A673 (cell line): ENCODE data around the gene CDH4. TPM values are rescaled to one million over a fixed set of nuclear protein-coding genes. Genes with fewer than 3 reads are reported as not detected.

Source experiments
- BruUV-seq: library from RNA; stranded (reverse); fragments of 400-500 nt; replicated peaks from 2 replicates; lab custom pipeline; 2021; lab: Mats Ljungman, UMichigan
- CTCF ChIA-PET: fragments of 300-600 bp; sonication (Branson Sonifier 250); formaldehyde crosslinking; loops from one replicate; lab custom pipeline; 2022; ENCODE audit warnings: antibody characterized with exemption; lab: Charles Lee
- POLR2A ChIA-PET: fragments of 300-600 bp; sonication (Branson Sonifier 250); formaldehyde crosslinking; loops from one replicate; lab custom pipeline; 2022; ENCODE audit warnings: antibody characterized with exemption; ENCODE audit not compliant: low non-redundant PET; lab: Charles Lee
- DNase-seq: peaks from one replicate; pipeline ENCODE4 v3.0.0-alpha.2; 2015; ENCODE audit warnings: low spot score
- H3K27ac ChIP-seq: fragments of 200-600 bp; sonication (generic); 2 replicates; pipeline ENCODE4 v1.5.1; 2016; ENCODE audit warnings: mixed run types, low read depth, mild to moderate bottlenecking, mixed read lengths, antibody characterized with exemption, low read length; ENCODE audit not compliant: poor library complexity, severe bottlenecking
- H3K27me3 ChIP-seq: fragments of 200-600 bp; sonication (generic); replicated peaks from 2 replicates; pipeline ENCODE4 v1.6.1; 2017; ENCODE audit warnings: mixed run types, low read depth, mild to moderate bottlenecking, mixed read lengths, antibody characterized with exemption, low read length; ENCODE audit not compliant: insufficient read depth, poor library complexity
- H3K36me3 ChIP-seq: fragments of 200-600 bp; sonication (generic); 2 replicates; pipeline ENCODE4 v1.6.1; 2016; ENCODE audit warnings: mixed run types, mild to moderate bottlenecking, mixed read lengths, antibody characterized with exemption, low read length; ENCODE audit not compliant: insufficient read depth, poor library complexity, severe bottlenecking
- H3K4me1 ChIP-seq: fragments of 200-600 bp; sonication (generic); 2 replicates; pipeline ENCODE4 v1.6.1; 2017; ENCODE audit warnings: mixed run types, mild to moderate bottlenecking, mixed read lengths, antibody characterized with exemption, low read length; ENCODE audit not compliant: insufficient read depth, poor library complexity, severe bottlenecking
- H3K4me3 ChIP-seq: fragments of 200-600 bp; sonication (generic); 2 replicates; pipeline ENCODE4 v1.5.1; 2016; ENCODE audit warnings: low read depth, mixed run types, mild to moderate bottlenecking, mixed read lengths, low read length; ENCODE audit not compliant: poor library complexity, severe bottlenecking
- H3K9me3 ChIP-seq: fragments of 200-600 bp; sonication (generic); 2 replicates; pipeline ENCODE4 v1.6.1; 2016; ENCODE audit warnings: mixed run types, low read depth, mild to moderate bottlenecking, mixed read lengths, antibody characterized with exemption, low read length; ENCODE audit not compliant: poor library complexity, severe bottlenecking
- CTCF ChIP-seq: fragments of 300-800, 200-600 bp; sonication (generic); conservative IDR thresholded peaks from 2 replicates; pipeline ENCODE4 v1.5.1; 2017; ENCODE audit warnings: low read depth, mild to moderate bottlenecking, antibody characterized with exemption, low read length, moderate library complexity, mixed read lengths
- EZH2 ChIP-seq: fragments of 200-600 bp; sonication (generic); IDR thresholded peaks from 2 replicates; pipeline ENCODE4 v1.6.1; 2017; ENCODE audit warnings: borderline replicate concordance, low read depth, mild to moderate bottlenecking, mixed read lengths, antibody characterized with exemption, low read length; ENCODE audit not compliant: poor library complexity, severe bottlenecking
- intact Hi-C: fragments of 100-400 bp; cut with micrococcal nuclease; formaldehyde crosslinking; loops from one replicate; pipeline ENCODE4 v1.10.0; 2022; ENCODE audit not compliant: unreplicated experiment
- total RNA-seq: library from RNA; stranded (reverse); gene quantifications from 2 replicates; pipeline ENCODE4 v1.2.3, GENCODE V29; 2021

Gene CDH4
- total RNA-seq, 1 experiment from 2014 or later = 8.3 TPM

GRCh38 chr20:61570646-61571195 lies 318.7 kb downstream of the CDH4 start:
- Histone ChIP-seq H3K4me3 (no peak overlapping the region), H3K27ac (no peak overlapping the region), H3K9me3 (no peaks in the 10 kb centered on the region), H3K27me3 (peaks cover 11% of the 10 kb centered on the region), H3K36me3 (no peaks in the 10 kb centered on the region), H3K4me1 (no peaks in the 10 kb centered on the region)
- CTCF ChIA-PET = no interaction called here
- BruUV-seq = no TSS peak
- intact Hi-C loops = no loop called here
- POLR2A ChIA-PET = no interaction called here
- DNase-seq = no peak
- no peak for TF ChIP-seq EZH2
- no peak for TF ChIP-seq CTCF

- POLR2A ChIA-PET = no interaction called here
- no TSS peak for BruUV-seq
- intact Hi-C loops = no loop called here
- no peaks in the 10 kb centered on the region for H3K9me3 ChIP-seq
- no peaks in the 10 kb centered on the region for H3K4me1 ChIP-seq
- no peak for DNase-seq
- no peak for TF ChIP-seq EZH2
- TF ChIP-seq CTCF = no peak
- H3K36me3 ChIP-seq = no peaks in the 10 kb centered on the region
- no peak overlapping the region for H3K27ac ChIP-seq
- CTCF ChIA-PET = no interaction called here
- H3K4me3 ChIP-seq = no peak overlapping the region
- H3K27me3 ChIP-seq = peaks cover 11% of the 10 kb centered on the region
Measured at GRCh38 chr20:61571221-61571620, 319.2 kb downstream of the CDH4 start.

GRCh38 chr20:61571916-61572711 lies 320.1 kb downstream of the CDH4 start:
- intact Hi-C loops = no loop called here
- ChIA-PET CTCF (no interaction called here), POLR2A (no interaction called here)
- BruUV-seq = no TSS peak
- Histone ChIP-seq H3K9me3 (no peaks in the 10 kb centered on the region), H3K4me1 (no peaks in the 10 kb centered on the region), H3K36me3 (no peaks in the 10 kb centered on the region), H3K27me3 (peaks cover 11% of the 10 kb centered on the region), H3K4me3 (no peak overlapping the region), H3K27ac (no peak overlapping the region)
- TF ChIP-seq EZH2 = no peak
- no peak for DNase-seq
